ENCODE results near the gene PRKG1. TPM values are rescaled to one million over a fixed set of nuclear protein-coding genes. Genes with fewer than 3 reads are reported as not detected.

Gene PRKG1
- total RNA-seq, 1 donor from 2014 or later: 50.2 TPM

DNA sequence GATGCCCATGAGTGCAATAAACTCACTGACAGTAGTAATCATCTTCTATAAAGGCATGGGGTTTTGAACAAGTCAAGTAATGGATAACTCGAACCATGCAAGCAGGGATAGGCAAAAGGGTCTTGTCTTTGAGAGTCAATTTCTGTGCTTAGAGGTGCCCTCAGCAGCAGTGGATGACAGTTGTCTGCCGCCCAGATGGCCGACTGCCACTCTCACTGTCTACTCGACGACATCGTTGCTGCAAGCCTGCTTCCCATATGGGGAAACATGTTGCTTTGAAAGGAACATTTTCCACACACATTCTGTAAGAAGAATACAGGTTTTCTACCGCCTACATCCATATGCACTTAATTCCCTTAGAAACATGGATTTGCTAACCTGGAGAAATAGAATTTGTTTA lies 1003.5 kb downstream of the PRKG1 start:
- H3K4me3 ChIP-seq: no peak overlapping the region
- intact Hi-C loops (cut with DNase I): no loop called here
- no peaks in the 10 kb centered on the region for H3K9me3 ChIP-seq
- DNase-seq (ENCODE audit: low spot score in 2 of 2): no peak
- H3K27ac ChIP-seq: no peak overlapping the region
- no peaks in the 10 kb centered on the region for H3K36me3 ChIP-seq
- no peaks in the 10 kb centered on the region for H3K27me3 ChIP-seq
- peaks cover 0 to 5% of the 10 kb centered on the region in 2 donors for H3K4me1 ChIP-seq
- TF ChIP-seq, protein P1, sequence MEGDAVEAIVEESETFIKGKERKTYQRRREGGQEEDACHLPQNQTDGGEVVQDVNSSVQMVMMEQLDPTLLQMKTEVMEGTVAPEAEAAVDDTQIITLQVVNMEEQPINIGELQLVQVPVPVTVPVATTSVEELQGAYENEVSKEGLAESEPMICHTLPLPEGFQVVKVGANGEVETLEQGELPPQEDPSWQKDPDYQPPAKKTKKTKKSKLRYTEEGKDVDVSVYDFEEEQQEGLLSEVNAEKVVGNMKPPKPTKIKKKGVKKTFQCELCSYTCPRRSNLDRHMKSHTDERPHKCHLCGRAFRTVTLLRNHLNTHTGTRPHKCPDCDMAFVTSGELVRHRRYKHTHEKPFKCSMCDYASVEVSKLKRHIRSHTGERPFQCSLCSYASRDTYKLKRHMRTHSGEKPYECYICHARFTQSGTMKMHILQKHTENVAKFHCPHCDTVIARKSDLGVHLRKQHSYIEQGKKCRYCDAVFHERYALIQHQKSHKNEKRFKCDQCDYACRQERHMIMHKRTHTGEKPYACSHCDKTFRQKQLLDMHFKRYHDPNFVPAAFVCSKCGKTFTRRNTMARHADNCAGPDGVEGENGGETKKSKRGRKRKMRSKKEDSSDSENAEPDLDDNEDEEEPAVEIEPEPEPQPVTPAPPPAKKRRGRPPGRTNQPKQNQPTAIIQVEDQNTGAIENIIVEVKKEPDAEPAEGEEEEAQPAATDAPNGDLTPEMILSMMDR (IDR thresholded peaks at IDR 0.05): no peak

DNA sequence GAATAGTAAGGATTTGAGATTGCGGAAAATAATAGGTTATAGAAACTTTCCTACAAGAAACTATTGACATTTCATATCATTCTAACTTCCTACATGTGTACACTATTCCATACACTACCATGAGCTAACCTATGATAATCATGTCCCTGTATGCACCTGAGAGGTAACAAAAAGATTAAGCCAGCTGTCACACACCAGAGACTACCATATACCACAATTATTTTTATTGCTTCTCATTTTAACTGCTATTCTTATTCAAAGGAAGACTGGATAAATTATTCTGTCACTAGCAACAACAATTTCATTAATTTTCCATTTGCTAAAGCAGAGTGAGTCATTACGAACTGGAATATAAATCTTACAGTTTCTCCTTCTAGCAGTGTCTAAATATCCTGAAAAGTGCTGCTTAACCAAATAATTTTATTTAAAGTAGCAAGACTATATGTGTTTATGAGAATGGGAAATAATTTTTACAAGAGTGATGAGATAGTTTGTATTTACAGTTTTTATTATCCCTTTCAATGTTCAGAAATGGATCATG lies 1004.2 kb downstream of the PRKG1 start:
- DNase-seq (ENCODE audit: low spot score in 2 of 2): no peak
- intact Hi-C loops (cut with DNase I): no loop called here
- Histone ChIP-seq H3K9me3 (no peaks in the 10 kb centered on the region), H3K4me3 (no peak overlapping the region), H3K27ac (no peak overlapping the region), H3K4me1 (peaks cover 0 to 5% of the 10 kb centered on the region in 2 donors), H3K36me3 (no peaks in the 10 kb centered on the region), H3K27me3 (no peaks in the 10 kb centered on the region)
- TF ChIP-seq, protein P1 (IDR thresholded peaks at IDR 0.05): no peak

DNA sequence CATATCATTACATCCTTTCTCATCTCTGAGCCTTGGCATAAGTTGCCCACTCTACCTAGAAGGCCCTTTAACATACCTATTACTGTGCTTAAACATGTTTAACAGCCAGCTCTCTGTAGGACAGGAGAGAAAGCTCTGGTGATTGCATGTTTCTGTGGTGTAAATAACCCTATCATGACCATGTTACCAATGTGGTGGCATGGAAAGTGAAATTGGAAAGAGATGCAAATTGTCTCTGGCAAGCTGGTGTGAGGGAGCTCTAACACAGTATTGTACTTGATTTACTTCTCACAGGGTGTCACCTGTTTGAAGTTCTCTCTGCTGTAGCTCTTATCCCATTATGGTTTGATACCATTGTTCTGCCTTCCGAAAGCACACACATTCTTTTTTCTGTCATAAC lies 1008.0 kb downstream of the PRKG1 start:
- Histone ChIP-seq H3K4me3 (no peak overlapping the region), H3K4me1 (peaks cover 0 to 3% of the 10 kb centered on the region in 2 donors), H3K9me3 (no peaks in the 10 kb centered on the region), H3K36me3 (no peaks in the 10 kb centered on the region), H3K27me3 (no peaks in the 10 kb centered on the region), H3K27ac (no peak overlapping the region)
- DNase-seq (ENCODE audit: low spot score in 2 of 2): no peak
- TF ChIP-seq, protein P1 (IDR thresholded peaks at IDR 0.05): no peak
- intact Hi-C loops (cut with DNase I): no loop called here

DNA sequence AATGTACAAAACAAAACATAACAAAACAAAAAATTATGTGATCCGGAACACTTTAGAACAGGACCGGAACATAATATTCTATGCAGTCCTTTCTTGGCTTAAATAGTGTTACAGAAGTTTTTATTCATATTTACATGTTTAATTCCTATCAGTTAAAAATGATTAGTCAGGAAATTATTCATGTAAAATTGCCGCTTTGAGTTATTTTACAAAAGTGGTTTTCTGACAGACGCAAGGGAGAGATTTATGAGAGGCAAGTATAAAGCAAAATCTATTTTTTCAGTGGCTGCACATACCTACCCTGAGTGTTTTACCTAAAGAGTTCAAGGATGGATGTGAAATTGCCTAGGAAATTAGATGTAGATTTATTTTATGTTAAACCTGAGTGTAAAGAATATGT lies 1009.1 kb downstream of the PRKG1 start:
- intact Hi-C loops (cut with DNase I): no loop called here
- H3K4me3 ChIP-seq: no peak overlapping the region
- H3K27ac ChIP-seq: no peak overlapping the region
- H3K36me3 ChIP-seq: no peaks in the 10 kb centered on the region
- DNase-seq (ENCODE audit: low spot score in 2 of 2): no peak
- no peaks in the 10 kb centered on the region for H3K27me3 ChIP-seq
- H3K9me3 ChIP-seq: no peaks in the 10 kb centered on the region
- H3K4me1 ChIP-seq: peaks cover 0 to under 1% of the 10 kb centered on the region in 2 donors
- TF ChIP-seq, protein P1 (IDR thresholded peaks at IDR 0.05): no peak

DNA sequence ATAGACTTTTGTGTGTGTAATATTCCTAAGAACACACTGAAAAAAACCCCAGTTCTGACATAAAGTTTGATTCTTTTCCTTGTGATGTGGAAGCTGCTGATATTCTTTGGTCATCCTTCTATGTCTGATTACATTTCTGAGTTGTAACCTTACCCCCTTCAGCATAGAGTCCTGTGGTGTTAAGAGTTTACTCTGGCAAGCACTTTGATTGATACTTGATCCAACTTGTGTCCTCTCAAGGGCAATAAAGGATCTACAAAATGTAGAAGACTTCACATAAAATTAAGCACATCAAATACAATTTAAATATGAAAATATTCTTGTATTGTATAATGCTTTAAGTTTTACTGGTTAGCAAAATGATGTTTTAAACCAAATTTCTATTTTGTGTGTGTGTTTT lies 1018.1 kb downstream of the PRKG1 start:
- intact Hi-C loops (cut with DNase I): no loop called here
- Histone ChIP-seq H3K27me3 (no peaks in the 10 kb centered on the region), H3K4me3 (no peak overlapping the region), H3K9me3 (no peaks in the 10 kb centered on the region), H3K27ac (no peak overlapping the region), H3K36me3 (no peaks in the 10 kb centered on the region), H3K4me1 (no peaks in the 10 kb centered on the region)
- DNase-seq (ENCODE audit: low spot score in 2 of 2): no peak
- TF ChIP-seq, protein P1 (IDR thresholded peaks at IDR 0.05): no peak

DNA sequence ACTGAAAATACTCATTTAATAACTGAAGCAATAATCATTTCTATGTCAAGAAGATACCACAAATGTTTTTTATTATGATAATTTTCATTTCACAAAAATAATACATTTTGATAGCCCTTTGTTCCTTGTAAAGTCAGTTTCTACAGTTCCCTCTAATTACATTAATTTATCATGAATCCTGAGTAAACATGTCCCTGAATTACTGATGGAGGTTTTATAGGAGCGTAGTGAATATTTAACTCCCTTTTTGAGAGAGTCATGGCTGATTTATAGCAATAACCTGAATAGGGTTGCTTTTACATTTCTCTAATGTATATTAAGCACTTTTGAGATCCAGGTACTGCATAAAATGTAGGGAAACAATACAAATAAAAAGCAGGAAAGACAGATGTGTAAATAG lies 1023.8 kb downstream of the PRKG1 start:
- no peaks in the 10 kb centered on the region for H3K27me3 ChIP-seq
- no peaks in the 10 kb centered on the region for H3K36me3 ChIP-seq
- no peak overlapping the region for H3K4me3 ChIP-seq
- no peaks in the 10 kb centered on the region for H3K4me1 ChIP-seq
- intact Hi-C loops (cut with DNase I): no loop called here
- no peak overlapping the region for H3K27ac ChIP-seq
- no peaks in the 10 kb centered on the region for H3K9me3 ChIP-seq
- TF ChIP-seq, protein P1 (IDR thresholded peaks at IDR 0.05): no peak
- no peak for DNase-seq (ENCODE audit: low spot score in 2 of 2)
